ENCODE results near the gene KEL.

KEL gene

DNA sequence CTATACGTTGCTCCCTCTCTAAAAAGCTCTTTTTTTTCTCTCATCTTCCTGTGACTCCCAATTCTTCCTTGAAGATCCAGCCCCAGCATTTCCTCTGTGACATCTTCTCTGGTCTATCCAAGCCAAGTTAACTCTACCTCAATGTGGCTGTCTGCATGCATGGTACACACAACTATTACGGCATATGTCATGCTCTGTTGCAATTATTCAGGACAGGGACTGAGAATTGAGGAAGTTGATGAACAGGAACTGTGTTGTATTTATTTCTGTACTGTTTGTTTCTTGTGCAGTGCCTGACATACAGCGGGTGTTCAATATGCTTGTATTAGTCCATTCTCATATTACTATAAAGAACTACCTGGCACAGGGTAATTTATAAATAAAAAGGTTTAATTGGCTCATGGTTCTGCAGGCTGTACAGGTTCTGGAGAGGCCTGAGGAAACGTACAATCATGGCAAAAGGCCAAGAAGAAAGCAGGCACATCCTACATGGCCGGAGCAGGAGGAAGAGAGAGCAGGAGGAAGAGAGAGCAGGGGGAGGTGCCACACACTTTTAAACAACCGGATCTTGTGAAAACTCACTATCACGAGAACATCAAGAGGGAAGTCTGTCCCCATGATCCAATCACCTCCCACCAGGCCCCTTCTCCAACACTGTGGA is 34.9 kb downstream of the KEL start:
- DNase-seq (ENCODE audit: low read depth), result no peak

DNA sequence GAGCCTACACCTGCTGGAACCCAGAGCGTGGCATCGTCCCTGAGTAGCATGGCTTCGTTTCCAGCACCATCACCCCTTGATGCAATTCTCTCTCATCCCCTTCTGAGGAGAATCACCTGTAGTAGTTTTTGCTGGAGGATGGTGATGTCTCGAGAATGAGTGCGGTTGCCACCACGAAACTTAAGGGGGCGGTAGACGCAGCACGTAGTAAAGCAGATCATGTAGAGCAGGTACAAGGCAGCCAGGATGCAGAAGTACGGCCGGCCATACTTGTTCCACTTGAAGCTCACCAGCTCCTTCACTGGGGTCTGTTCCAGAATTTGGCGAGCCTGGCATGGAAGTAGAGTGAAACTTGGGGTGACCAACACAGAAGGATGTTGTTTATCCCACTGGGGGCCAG is 36.8 kb downstream of the KEL start:
- DNase-seq (ENCODE audit: low read depth), result no peak

DNA sequence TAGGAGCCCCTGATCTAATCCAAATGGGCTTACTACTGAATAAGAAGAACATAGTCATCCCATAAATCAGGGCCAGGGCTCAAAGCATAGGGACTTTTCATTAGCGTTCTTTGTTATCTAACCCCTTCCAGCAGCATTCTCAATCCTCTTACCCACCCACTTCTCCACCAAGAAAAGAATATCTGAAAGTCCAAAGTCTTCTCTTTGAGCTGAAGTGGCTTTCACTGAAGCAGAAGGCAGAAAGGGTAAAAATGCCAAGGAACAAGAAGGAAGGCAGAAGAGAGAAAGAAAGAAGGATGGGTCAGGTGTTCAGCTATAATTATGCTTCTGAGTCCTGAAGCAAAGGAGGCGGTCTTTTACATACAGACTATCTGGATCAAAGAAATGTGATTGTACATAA is 38.8 kb downstream of the KEL start:
- no peak for DNase-seq (ENCODE audit: low read depth)

DNA sequence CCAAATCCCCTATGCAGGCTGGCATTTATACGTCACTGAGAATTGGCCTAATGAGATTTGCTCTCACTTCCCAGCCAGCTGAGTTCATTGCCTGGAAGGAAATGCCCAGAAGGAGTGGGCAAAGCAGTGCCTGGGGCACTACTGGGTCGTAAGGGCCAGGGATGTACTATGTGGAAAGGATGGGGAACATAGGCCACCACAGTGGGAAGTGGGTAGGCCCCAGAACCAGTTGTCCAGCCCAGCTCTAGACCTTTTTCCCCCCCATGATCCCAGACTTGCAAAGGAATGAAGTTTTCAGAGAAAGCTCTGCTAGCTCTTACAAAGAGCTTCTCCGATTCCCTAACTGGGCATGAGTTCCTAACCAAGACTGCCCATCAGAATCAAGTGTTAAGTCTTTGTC is 42.5 kb downstream of the KEL start:
- no peak for DNase-seq (ENCODE audit: low read depth)

DNA sequence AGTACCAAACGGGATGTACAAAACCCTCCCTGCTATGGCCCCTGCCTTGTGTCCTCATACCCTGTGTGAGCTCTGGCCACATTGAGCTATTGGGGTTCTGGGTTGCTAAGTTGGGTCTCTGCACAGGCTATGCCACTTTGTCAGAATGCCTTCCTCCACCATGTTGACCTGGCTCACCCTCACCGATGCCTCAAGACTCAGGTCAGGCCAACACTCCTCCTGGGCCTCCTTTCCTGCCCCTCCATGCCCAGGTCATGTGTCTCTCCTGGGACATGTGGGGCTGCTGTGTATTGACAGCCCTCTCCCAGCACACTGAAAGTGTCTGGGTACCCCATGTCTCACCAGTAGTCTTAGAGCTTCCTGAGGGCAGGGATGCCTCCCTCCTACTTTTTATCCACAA is 43.3 kb downstream of the KEL start:
- no peak for DNase-seq (ENCODE audit: low read depth)

GRCh38 chr7:142917447-142917846 is 44.7 kb downstream of the KEL start:
- DNase-seq (ENCODE audit: low read depth), result no peak

GRCh38 chr7:142916508-142916907 is 45.7 kb downstream of the KEL start:
- DNase-seq (ENCODE audit: low read depth), result no peak

- DNase-seq (ENCODE audit: low read depth), result no peak
Measured at GRCh38 chr7:142915315-142915714, 46.8 kb downstream of the KEL start.

DNA sequence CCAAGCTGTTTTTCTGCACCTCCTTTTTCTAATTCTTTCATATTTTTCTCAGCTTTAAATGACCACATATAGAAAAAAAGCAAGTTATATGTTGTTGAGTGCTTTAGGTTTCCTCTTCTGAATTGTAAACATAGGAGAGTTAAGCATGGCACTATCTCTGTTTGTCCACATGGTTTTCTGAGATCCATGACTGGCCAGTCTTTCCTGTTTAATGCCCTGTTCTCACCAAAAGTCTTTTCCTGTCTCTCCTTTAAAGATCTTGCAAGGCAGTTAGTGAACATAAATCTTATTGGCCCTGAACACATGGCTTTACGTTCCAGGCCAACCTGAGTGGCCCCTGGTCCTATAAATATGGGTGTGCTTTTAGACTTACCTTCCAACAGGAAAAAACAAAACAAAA is 48.0 kb downstream of the KEL start:
- DNase-seq (ENCODE audit: low read depth), result no peak

DNA sequence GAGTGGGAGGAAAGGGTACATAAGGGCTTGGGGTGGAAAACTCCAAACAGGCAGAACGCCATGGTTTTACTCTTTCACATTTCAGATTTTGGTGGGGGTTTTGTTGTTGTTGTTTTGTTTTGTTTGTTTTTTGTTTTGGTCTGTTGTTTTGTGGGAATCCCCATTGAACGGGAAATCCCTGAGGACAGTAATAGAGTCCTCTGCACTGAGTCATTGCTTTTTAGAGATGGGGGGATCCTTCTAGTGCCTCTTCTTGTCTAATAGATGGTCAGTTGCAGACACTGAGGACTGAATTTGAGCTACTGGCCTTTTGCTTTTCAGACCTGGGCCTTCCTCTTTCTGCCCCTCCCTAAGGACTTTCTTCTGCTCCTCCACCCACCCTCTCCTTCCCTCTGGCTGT is 48.6 kb downstream of the KEL start:
- no peak for DNase-seq (ENCODE audit: low read depth)

DNA sequence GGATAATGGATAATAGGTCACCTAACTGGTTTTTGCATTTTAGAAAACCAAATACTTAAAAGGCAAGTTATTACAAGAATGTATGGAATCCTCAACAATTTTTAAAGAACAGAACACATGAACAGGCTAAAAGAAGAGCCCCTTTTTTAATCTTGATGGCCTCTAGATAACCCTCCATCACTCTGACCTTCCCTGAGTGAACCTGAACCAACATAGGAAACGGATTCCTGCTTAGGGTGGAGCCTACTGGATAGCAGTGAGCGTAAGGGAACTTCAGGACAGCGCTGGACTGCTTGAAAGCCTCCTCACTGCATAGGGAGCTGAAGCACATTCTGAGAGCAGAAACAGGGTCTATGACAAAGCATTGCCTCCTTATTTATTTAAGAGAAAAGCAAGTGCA is 49.1 kb downstream of the KEL start:
- no peak for DNase-seq (ENCODE audit: low read depth)

DNA sequence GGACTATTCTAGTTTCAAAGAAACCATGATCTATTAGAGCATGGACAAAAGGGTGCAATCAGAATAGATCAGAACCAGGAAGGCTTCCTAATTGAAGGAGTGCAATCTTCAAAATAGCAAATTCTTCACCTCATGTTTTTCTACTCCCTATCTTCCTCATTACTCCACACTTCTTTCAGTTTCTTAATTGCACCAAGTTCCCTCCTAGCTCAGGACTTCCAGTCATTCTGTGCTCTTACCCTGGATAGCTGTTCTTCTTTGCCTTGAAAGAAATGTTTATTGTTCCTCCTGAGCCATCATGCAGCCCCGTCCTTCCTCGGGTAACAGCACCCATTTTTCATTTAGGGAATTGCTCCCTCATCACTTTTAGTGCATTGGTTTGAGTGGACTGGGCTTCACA is 51.7 kb downstream of the KEL start:
- no peak for DNase-seq (ENCODE audit: low read depth)

DNA sequence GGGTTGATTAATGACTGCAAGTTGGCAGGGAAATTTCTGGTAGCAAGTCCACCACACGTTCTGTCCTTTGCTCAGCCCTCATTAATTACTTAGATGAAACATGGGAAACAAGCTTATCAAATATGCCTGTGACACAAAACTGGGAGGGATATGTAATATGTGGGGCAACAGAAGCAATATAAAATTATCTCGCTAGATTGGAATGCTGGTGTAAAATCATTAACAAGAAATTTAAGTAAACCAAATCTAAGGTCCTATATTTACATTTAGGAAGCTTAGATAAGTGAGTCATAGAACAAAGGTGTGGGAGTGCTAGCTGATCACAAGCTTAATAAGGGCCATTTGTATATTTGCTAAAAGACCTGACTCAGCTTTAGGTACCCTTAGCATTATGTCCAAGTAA is 52.1 kb downstream of the KEL start:
- DNase-seq (ENCODE audit: low read depth), result no peak

DNA sequence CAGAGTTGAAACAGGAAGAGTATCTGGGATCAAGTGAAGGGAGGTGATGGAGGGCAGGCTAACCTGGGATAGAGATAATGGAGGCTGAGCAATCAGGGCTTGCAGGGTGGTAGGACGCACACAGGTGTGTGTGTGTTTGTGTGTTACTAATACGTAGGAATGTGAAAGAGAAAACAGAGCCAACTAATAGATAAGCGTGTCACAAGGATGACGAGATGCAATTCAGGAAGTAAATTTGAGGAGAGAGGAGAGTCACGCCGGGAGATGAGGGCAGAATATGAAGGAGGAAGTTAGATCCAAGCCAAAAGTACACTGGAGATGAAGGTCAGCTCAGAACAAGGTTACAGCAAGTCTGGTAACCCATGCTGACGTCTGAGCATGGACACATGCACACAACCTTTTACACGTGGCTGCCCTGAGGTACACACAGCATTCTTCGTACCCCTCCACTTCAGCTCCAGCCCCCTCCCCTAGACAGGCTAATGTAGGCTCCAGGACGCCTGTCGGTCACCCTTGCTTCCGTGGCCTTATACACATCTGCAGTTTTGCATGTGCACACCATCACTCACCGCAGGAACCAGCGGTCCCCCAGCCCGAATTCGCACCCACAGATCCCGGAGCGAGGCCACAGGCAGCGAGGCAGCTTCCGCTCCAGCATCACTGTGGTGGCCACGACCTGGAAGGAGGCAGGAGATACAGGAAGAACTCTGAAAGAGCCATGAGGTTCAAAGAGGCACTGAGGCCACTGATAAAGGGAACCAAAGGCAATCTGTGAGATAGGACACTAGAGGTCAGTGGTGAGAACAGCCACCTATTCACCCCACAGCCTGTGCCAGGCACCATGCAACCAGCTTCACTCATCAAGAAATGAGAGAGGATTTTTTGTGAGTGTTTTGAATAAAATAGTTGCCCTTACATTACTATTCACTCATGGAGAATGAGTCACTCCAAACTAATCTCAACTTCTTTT is 53.0 kb downstream of the KEL start:
- no peak for DNase-seq (ENCODE audit: low read depth)

DNA sequence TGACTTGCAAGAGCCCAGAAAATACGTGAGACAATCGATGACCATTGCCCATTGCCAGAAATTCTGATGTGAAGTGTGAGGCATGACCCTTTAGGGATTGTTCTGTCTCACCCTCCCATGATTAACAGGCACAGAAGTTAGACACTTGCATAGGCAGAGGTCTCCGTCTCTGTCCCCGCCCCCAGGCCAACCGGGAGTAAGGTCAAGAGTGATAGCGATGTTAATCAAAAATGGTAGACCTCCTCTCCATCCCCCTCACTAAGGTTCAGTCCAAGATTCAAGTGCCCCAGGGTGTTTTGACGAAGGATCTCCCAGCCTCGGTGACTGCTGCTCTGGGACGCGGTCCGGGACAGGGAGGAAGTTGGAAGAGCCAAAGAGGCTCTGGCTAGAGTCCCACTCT is 53.9 kb downstream of the KEL start:
- no peak for DNase-seq (ENCODE audit: low read depth)

GRCh38 chr7:142906643-142907042 is 55.5 kb downstream of the KEL start:
- DNase-seq (ENCODE audit: low read depth), result no peak

DNA sequence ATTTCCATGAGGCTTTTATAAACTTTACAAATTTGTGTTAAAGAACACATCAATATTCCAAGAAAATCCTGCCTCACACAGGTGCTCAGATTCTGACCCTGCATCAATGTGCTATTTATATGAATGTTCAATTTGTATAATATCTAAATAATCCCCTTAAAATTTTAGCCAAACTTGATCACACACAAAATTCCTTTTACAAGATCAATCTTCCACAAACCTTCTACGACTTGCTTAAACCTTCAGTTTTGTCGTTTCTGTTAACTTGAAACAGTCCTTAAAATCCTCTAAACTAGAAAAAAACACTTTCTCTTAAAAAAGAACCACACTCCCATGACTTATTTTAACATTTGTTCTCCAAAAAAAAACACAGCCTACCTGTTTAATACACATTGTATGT is 56.4 kb downstream of the KEL start:
- no peak for DNase-seq (ENCODE audit: low read depth)

DNA sequence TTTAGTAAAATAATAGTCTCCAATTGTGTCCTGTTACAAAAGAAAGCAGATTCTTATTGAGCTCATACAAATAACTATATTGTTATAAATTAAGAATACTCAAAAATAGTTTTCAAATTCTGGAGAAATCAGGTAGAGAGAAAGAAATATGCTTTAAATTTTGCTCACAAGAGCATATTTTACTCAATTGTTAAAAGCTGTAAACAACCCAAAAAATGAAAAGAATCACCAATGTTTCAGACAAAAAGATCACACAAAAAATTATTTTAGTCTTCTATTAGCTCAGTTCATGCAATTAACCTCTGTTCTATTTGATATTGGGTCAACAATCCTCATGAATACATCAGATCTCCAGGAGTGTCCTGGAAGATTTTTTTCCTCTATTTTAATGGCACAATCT is 58.0 kb downstream of the KEL start:
- no peak for DNase-seq (ENCODE audit: low read depth)

GRCh38 chr7:142901426-142902259 is 60.5 kb downstream of the KEL start:
- DNase-seq (ENCODE audit: low read depth), result no peak

DNA sequence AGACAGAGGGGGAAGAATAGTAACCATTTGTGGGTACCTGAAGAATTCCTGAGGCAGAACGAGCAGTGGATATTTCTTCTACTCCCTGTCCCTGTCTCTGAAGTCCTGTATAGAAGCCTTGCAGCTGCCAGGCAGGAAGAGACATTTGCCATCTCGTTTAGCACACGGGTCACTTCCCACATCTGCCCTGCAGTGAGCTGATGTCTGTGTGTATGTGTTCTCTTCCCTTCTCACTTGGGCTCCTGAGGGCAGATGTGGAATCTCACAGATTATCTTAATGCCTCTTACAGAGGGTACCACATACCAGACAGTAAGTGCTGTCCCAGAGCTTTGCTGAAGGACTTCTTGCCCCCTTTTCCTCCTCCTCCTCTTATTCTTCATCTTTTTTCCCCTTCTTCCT is 62.5 kb downstream of the KEL start:
- DNase-seq (ENCODE audit: low read depth), result no peak

DNA sequence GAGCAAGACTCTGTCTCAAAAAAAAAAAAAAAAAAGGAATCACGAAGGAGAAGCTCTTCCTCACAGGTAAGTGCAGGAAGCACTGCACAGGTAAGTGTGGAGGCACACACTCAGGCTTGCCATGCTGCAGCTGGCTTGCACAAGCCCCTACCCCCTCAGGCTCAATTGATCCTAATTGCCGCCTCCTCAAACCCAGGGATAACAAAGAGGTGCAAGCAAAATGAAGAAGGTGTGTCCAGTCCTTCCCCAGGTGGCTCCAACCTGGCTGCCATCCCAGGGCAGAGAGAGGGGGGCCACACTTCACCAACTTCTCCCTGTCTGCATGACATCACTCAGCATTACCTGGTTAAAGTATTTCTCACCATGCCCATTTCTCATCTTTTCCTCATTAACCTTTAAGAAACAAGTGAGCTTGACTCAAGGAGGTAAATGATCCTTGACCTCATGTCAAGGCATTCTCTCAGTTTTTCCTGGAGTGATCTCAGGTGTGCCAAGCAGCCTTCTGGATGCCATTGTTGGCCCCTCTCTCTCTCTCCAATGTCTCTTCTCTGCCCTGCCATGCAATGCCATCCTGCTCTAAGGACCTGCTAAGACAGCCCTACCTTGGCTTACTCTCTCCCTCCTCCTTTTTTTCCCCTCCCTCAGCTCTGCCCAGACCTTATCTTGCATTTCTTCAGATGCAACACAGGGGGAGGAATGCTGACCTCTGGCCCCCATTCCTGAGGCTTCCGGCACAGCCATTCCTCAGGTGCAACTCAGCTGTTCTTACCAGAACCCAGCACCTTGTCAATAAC is 63.6 kb downstream of the KEL start:
- no peak for DNase-seq (ENCODE audit: low read depth)

GRCh38 chr7:142897691-142898090 is 64.5 kb downstream of the KEL start:
- no peak for DNase-seq (ENCODE audit: low read depth)

Data from CMK (cell line).